Measurements from ENCODE around the gene APOBEC4. TPM values are rescaled to one million over a fixed set of nuclear protein-coding genes. Genes with fewer than 3 reads are reported as not detected.
A peak's percentile ranks its signal among the peaks of the same experiment; 100 is the strongest.

The APOBEC4 gene
- polyA plus RNA-seq, 1 experiment, result not detected

DNA sequence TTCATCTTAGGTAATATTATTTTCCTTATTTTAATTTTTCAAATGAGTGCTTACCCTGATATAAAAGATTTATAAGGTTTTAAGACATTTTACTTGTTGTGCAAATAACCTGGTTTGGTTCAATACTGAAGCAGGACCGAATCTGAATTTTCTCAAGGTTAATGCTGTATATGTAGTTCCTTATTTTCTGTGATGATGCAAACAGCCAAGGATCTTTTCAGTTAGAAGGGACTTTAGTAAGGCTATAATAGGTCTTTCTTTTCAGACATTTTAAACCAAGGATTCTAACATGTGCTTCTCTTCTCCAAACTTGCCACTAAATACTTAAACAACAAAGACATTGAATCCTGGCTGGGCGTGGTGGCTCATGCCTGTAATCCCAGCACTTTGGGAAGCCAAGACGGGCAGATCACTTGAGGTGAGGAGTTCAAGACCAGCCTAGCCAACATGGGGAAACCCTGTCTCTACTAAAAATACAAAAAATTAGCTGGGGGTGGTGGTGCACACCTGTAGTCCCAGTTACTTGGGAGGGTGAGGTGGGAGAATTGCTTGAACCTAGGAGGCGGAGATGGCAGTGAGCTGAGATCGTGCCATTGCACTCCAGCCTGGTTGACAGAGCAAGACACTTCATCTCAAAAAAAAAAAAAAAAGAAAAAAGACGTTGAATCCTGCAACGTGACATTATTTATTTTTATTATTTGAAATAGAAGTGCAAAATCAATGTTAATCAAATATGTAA, 14.3 kb downstream of the APOBEC4 start:
- TF ChIP-seq, protein P1, sequence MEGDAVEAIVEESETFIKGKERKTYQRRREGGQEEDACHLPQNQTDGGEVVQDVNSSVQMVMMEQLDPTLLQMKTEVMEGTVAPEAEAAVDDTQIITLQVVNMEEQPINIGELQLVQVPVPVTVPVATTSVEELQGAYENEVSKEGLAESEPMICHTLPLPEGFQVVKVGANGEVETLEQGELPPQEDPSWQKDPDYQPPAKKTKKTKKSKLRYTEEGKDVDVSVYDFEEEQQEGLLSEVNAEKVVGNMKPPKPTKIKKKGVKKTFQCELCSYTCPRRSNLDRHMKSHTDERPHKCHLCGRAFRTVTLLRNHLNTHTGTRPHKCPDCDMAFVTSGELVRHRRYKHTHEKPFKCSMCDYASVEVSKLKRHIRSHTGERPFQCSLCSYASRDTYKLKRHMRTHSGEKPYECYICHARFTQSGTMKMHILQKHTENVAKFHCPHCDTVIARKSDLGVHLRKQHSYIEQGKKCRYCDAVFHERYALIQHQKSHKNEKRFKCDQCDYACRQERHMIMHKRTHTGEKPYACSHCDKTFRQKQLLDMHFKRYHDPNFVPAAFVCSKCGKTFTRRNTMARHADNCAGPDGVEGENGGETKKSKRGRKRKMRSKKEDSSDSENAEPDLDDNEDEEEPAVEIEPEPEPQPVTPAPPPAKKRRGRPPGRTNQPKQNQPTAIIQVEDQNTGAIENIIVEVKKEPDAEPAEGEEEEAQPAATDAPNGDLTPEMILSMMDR (IDR thresholded peaks at IDR 0.05; ENCODE audit: insufficient read depth, low read depth, low read length), result no peak
- H3K27me3 ChIP-seq (ENCODE audit: control insufficient read depth, insufficient read depth, low read length), result no peaks in the 10 kb centered on the region
- no peaks in the 10 kb centered on the region for H3K36me3 ChIP-seq (ENCODE audit: control insufficient read depth, insufficient read depth, low read length)
- no peak overlapping the region for H3K4me3 ChIP-seq (ENCODE audit: low read depth, low read length)
- ChIA-PET POLR2A (no interaction called here), CTCF (interaction anchor here (0.9 kb wide), 1 partner anchor 8 kb away, joined by 4 read pairs; no protein-coding TSS in a partner anchor)
- no peak for DNase-seq (ENCODE audit: low read depth)

- no peak for DNase-seq (ENCODE audit: low read depth)
- Histone ChIP-seq H3K27me3 (ENCODE audit: control insufficient read depth, insufficient read depth, low read length) (no peaks in the 10 kb centered on the region), H3K36me3 (ENCODE audit: control insufficient read depth, insufficient read depth, low read length) (no peaks in the 10 kb centered on the region), H3K4me3 (ENCODE audit: low read depth, low read length) (peak overlapping the region; percentile 98)
- POLR2A ChIA-PET, result no interaction called here
- CTCF ChIA-PET, result no interaction called here
- TF ChIP-seq, protein P1 (IDR thresholded peaks at IDR 0.05; ENCODE audit: insufficient read depth, low read depth, low read length), result no peak
Observed at GRCh38 chr1:183636783-183637182, 16.3 kb downstream of the APOBEC4 start.

DNA sequence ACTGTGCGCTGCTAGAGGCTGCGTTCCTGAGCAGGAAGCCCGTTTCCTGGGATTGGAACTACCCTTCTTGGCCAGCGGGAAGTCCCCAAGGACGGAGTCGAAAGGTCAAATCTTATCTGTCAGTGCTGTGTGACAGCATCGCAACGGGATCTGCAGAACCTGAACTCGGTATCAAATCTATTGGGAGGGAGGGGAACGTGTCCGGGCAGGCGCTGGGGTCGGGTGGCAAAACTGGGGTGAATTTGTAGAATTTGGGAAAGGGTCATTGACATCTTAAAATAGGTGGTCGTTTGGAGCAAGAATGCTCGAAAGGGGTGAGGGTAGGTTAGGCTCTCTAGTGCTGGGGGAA, 16.8 kb downstream of the APOBEC4 start:
- Histone ChIP-seq H3K36me3 (ENCODE audit: control insufficient read depth, insufficient read depth, low read length) (no peaks in the 10 kb centered on the region; the same call in 1 of the 2 replicates), H3K4me3 (ENCODE audit: low read depth, low read length) (peak overlapping the region; percentile 98), H3K27me3 (ENCODE audit: control insufficient read depth, insufficient read depth, low read length) (no peaks in the 10 kb centered on the region)
- no peak for DNase-seq (ENCODE audit: low read depth)
- ChIA-PET POLR2A (no interaction called here), CTCF (no interaction called here)
- TF ChIP-seq, protein P1 (IDR thresholded peaks at IDR 0.05; ENCODE audit: insufficient read depth, low read depth, low read length), result no peak

DNA sequence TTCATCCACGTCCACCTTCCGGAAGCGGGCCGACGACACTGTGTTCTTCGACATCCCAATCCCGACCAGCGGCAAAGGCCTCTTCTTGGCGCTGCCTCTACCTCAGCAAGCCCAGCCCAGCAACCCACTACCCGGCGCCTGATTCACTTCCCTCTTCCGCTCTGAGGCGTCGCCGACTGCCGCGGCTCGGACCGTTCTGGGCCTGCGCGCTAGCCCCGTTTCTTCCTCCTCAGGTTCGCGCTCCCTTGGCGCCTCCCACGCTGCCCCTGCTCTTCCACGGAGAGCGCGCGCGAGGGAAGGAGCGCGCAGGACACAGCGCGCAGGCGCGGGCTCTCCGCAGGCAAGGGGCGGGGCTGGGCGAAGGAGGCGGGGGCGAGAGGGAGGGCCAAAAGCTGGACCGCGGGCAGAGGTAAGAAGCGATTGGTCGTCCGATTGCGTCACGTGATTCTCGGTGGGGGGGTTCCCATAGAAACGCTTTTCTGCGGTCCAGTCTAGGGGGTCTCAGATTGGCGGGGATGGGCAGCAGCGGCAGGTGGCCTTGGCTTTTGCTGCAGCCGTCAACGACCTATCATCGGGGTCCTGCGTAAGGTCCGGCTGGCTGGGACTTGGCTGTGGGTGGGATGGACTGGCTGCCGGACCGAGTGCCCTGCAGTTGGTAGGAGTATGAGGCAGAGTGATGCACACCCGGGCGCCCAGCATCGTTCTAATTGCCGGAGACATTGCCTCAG, 17.3 kb downstream of the APOBEC4 start, which contains the start of gene ARPC5:
Gene ARPC5 (minus strand): TSS at position 178 of the 728 bp plus-strand sequence. CDS start 124 bp downstream, at position 54.
- CTCF ChIA-PET, result no interaction called here
- POLR2A ChIA-PET, result no interaction called here
- TF ChIP-seq, protein P1 (IDR thresholded peaks at IDR 0.05; ENCODE audit: insufficient read depth, low read depth, low read length), result no peak
- Histone ChIP-seq H3K36me3 (ENCODE audit: control insufficient read depth, insufficient read depth, low read length) (no peaks in the 10 kb centered on the region; the same call in 1 of the 2 replicates), H3K4me3 (ENCODE audit: low read depth, low read length) (peak within 1 kb of the TSS; percentile 98), H3K27me3 (ENCODE audit: control insufficient read depth, insufficient read depth, low read length) (no peaks in the 10 kb centered on the region)
- DNase-seq (ENCODE audit: low read depth), result peak; percentile 94

- POLR2A ChIA-PET, result no interaction called here
- TF ChIP-seq, protein P1 (IDR thresholded peaks at IDR 0.05; ENCODE audit: insufficient read depth, low read depth, low read length), result no peak
- peak overlapping the region; percentile 98 for H3K4me3 ChIP-seq (ENCODE audit: low read depth, low read length)
- H3K27me3 ChIP-seq (ENCODE audit: control insufficient read depth, insufficient read depth, low read length), result no peaks in the 10 kb centered on the region
- H3K36me3 ChIP-seq (ENCODE audit: control insufficient read depth, insufficient read depth, low read length), result no peaks in the 10 kb centered on the region; the same call in 1 of the 2 replicates
- no peak for DNase-seq (ENCODE audit: low read depth)
- CTCF ChIA-PET, result interaction anchor here (0.7 kb wide), 1 partner anchor 433 kb away, joined by 3 read pairs; no protein-coding TSS in a partner anchor
Observed at GRCh38 chr1:183635099-183635605, 18.0 kb downstream of the APOBEC4 start.
